ENCODE measurements around the gene NMT1. TPM values are rescaled to one million over a fixed set of nuclear protein-coding genes. Genes with fewer than 3 reads are reported as not detected.
"Not testable (repeated sequence)": the region's sequence is repeated elsewhere in the genome, so short reads cannot be mapped to it uniquely, and the experiment has no call there.

Gene NMT1
- total RNA-seq, 1 donor from 2014 or later: 114 TPM

DNA sequence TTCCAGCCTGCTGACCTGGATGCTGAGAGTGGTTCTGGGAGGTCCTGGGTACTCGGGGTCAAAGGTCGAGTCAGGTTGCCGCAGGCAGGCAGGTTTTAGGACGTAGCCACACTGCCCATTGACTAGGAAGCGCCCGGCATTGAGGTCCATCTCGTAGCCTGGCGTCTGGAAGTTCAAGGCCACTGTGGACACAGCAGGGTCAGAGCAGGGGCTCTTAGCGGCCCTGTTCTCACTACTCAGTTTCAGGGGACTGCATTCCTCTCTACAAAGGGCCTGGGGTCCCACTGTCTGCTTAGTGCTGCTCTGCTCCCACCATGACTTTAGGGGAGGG, 52.3 kb downstream of the NMT1 start:
- ATAC-seq: no peak
- no peak for DNase-seq
- intact Hi-C loops (cut with micrococcal nuclease): no loop called here

DNA sequence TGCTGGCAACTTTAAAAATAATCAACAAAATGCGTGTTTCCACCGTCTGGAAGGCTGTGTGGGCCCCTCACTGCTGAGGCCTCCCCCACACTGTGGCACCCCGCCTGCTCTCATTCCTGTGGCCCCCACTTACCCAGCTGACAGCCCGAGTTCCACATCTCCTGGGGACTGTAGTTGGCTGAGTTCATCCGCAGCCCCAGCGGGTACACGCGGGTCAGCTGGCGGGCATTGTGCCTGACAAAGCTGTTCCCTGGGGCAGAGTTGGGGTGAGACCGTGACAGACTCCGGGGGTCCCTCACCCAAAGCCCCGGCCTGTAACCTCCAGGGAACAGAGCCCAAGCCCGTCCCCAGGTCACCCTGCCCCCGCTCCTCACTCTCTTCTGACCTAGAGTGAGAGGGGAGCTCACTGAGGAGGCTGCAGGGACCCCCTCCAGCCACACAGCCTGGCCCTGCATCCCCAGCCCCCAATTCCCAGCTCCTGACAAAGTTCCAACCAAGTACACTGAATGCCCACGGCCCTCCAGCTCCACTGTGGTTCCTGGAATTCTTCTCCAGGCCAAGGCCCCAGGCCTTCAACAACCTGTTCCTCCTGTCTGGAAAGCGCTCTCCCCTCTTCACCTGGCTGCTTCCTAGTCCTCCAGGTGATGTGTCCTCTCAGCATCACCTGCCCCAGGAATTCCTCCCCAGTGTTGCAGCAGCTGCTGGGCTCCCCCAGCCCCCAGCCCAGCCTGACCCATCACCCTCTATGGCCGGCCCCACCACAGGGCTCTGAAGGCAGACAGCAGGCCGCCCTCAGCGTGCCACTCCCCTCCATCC, 53.2 kb downstream of the NMT1 start:
- ATAC-seq (no peak), DNase-seq (no peak)
- intact Hi-C loops (cut with micrococcal nuclease): no loop called here

DNA sequence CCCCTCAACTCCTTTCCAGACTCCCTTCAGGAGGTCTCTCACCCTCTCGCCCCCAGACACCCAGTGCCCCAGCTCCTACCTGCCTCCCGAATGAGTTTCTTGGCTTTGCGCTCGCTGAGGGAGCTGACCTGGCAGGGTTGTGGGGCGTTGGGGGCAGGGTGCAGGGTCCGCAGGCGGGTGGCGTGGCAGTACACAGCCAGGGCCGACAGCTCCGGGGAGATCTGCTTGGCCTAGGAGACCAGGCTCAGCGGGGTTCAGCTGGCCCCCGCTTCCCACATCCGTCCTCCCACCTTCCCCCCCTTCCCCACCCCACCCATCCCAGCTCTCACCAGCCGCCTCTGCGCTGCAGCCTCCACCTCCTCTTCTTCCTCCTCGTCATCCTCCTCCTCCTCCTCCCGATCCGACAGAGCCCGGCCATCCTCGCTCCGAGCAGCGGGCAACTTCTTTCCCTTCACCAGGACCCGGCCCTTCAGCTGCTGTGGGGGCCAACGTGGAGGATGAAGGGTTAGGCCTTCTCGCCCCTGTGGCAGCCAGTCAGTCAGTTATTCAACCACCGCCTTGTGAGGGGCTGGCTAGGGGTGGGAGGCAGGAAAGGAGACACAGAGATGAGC, 54.0 kb downstream of the NMT1 start:
- intact Hi-C loops (cut with micrococcal nuclease): no loop called here
- no peak for DNase-seq
- no peak for ATAC-seq

DNA sequence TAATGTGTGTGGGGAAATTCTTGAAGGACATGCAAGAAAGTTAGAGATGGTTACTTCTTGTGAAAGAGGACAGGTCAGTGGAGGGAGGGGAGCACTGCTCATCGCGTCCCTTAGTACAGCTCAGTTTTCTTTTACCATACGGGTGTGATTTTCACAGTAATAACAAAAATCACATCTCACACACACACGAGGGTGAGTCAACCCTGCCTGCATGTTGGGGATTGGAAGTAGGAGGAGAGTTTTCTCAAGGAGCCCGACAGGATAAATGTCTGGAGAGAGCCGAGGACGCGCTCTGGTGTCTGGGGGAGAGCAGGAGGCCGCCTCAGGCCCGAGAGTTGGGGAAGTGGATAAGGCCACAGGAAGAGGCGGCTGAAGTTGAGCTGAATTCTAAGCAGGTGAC, 54.8 kb downstream of the NMT1 start:
- intact Hi-C loops (cut with micrococcal nuclease): no loop called here
- no peak for DNase-seq
- no peak for ATAC-seq

DNA sequence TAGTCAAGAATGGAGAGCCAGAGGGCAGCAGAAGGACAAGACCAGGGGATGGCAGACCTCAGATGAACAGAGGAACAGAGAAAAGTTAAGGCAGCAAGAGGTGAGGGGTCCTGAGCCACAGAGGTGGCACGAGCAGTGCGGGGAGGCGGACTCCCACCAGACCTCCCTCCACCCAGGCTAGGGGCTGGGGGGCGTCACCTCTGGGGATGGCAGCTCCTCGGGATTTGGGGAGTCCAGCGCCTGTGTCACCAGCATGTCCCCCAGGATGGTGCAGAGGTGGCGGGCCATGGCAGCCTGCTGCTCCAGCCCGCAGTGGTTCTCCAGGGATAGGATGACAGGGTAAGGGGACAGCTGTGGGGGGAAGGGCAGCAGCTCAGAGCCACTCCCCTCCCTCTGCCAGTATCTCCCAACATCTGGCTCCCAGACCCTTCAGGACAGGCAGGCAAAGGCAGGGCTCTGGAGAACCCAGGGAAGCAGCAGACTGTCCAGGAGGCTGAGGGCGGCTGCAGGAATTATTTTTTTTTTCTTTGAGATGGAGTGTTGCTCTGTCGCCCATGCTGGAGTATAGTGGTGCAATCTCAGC, 55.4 kb downstream of the NMT1 start:
- intact Hi-C loops (cut with micrococcal nuclease): no loop called here
- no peak for DNase-seq
- no peak for ATAC-seq

DNA sequence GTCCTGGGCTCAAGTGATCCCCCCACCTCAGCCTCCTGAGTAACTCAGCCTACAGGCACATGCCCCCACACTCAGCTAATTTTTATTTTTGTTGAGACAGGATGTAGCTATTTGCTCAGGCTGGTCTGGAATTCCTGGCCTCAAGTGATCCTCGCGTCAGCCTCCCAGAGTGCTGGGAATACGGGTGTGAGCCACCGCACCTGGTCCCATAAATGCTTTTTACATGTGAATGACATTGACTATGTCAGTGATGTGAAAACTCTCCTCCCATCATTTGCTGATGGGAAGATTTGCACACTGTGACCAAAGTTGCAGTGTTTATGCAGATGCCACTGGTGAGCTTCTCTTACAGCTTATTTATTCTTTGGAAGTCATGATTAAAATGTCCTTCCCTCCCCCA, 56.2 kb downstream of the NMT1 start:
- no peak for DNase-seq
- ATAC-seq: no peak
- intact Hi-C loops (cut with micrococcal nuclease): no loop called here

DNA sequence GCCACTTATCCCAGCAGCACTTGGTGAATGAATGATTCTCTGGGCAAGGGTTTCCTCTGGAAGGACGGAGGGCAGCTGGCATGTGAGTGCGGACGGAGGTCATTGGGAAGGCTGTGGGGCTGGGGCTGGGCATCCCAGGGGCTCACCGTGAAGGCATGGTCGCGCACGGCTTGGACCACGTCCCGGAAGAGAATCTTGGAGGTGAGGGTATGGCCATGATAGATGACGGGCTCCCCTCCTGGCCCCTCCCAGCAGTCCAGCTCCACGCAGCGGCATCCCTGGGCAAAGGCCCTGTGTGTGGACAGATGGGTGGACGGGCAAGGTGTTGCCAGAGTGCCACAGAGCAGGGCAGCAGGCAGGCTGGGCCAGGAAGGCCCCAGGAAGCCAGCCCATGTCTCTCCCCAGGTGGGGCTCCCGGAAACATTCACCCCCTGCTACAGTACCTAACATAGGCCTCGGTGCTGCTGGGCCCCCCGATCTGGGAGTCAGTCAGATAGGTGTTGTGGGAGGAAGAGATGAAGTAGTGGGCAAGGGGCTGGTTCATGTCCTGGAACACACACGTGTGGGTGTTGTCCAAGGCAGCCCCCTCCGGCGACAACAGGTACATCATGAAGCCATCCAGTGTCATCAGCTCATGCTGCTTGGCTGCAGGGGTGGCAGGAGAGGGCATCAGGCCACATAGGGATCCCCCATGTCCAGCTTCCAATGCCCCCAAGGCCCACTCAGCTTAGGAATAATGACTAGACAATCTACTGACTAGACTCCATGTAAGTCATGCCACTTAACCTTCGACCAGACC, 56.9 kb downstream of the NMT1 start:
- ATAC-seq (no peak), DNase-seq (no peak)
- intact Hi-C loops (cut with micrococcal nuclease): no loop called here

DNA sequence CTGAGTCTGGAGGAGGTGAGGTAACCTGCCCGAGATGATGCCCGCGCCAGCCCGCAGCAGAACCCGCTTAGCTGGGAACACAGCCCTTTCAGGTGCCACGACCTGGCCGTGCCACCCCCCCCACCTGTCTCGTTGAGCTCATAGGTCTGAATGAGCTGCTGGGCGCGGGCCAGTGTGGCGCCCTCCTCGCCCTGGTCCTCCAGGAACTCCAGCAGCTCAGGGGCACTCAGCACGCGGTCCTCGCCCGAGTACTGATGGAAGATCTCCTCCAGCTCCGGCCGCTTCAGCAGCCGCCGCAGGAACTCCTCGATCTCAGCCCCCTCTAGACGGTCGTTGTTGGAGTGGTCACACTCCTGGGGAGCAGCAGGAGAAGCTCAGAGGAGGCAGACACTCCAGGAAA, 57.6 kb downstream of the NMT1 start:
- no peak for DNase-seq
- ATAC-seq: no peak
- intact Hi-C loops (cut with micrococcal nuclease): no loop called here

DNA sequence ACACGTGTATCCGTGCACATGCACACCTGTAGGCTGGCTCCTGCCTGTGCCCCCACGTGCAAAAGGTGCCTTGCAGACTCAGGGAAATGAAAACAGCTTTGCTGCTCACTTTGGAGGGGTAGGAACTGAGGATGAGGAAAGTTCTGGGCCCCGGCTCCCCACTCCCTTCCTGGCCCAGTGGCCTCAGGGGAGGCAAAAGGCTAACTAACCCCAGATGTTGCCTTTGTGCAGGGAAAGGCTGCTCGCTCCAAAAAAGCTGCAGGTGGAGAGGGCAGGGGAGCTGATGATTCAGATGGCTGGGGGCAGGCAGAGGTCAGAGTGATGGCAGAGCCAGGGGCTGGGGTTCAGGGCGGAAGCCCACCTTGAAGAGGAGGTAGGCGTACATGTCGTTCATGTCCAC, 58.8 kb downstream of the NMT1 start:
- intact Hi-C loops (cut with micrococcal nuclease): no loop called here
- ATAC-seq: no peak
- no peak for DNase-seq

DNA sequence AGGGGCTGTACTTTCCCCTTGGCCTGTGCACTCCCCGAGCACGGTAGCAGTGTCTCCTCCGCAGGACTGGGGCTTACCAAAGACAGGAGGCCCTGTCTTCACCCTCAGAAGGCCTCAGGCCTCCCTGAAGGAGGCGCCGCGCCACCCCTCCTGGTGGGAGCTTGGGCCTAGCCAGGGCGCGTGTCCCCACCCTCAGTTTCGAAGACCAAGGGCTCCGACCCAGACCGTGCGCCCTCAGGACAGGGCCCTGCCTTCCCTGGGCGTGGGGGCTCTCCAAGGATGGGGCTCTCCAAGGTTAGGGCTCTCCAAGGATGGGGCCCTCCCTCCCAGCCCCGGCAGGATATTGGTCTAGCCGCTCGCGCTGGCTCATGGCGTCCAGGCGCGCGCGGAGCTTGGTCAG, 59.4 kb downstream of the NMT1 start:
- intact Hi-C loops (cut with micrococcal nuclease): no loop called here
- no peak for DNase-seq

DNA sequence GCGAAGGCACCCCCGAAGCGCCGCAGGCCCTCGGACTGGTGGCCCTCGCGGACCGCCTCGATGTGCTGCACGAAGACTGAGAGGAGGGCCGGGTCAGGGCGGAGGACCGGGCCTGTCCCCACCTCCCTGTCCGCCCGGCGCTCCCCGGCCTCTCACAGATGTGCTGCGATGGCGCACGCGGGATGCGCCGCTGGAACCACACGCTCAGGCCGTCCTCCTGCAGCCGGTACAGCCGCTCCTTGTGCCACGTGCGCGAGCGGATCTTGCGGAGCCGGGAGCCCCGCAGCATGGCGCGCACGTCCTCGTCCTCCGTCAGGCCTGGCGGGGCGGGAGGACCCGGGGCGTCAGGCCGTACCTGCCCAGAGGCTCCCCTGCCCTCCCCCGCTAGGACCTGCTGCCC, 59.9 kb downstream of the NMT1 start:
- DNase-seq (no peak), ATAC-seq (no peak)
- intact Hi-C loops (cut with micrococcal nuclease): no loop called here

More for the DNA sequence above, 59.4 kb downstream of the NMT1 start:
- no peak for ATAC-seq

DNA sequence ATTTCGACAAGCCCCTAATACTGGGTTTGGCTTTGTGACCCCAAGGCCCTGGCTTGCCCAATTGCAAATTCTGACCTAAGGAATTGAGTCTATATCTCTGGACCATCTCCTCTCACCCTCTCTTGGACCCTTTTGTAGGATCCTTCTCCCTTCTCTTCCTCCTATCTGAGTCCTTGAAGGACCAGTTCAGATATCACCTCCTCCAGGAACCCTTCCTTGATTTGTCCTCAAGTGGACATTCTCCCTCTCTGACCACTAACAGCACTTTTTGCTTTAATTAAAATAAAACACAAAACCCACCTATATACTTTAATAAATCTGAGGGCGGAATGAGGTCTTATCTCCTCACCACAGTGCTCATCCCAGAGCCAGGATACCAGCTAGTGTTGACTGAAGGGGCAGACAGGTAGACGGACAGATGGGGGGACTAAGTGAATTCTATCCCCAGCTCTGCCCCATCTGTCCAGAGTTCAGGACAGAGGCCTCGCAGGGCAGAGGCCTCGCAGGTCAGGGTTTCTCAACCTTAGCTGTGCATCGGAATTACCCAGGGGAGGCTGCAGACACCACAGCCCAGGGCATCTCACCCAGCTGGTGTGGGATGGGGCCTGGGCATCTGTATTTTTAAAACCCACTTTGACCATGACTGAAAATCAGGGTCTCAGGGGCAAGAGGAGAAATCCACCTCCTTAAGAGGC, 62.1 kb downstream of the NMT1 start:
- no peak for ATAC-seq
- DNase-seq: no peak
- intact Hi-C loops (cut with micrococcal nuclease): no loop called here

DNA sequence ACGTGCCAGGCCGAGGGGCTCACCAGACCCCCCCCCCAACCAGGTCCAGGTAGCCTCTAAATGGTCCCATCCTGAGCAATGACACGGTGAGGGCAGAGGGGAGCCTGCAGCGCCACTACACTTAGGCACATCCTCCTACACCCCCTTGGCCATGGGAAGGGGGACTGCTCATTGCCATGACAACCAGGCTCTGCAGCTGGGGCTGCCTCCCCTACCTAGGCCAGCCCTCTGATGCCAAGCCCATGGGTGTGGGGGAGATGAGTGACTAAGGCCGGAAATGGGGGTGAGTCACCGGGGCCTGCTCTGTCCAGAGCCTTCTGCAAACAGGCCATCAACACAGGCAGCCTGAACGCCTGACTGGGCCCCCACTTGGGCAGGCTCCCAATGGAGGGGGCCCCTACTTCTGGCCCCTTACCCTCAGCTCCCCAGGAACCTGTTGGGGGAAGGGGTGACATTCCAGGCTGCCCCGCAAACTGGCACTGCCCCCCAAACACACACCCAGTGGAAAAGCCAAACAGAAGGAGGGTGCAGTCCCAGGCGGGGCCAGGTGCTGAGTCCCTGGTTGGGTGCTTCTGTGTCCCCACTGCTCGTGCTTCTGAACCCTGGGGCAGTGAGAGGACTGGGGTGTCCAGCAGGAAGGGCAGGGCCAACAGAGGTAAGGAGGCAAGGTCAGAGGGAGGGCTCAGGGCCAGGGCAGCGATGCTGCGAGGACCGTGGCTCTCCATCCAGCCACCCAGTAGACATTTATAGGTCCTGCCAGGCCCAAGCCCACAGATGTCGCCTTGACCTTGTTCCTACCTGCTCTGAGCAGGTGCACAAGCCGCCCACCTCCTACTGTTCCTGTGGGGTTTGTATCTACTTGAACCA, 63.0 kb downstream of the NMT1 start:
- ATAC-seq: peak; percentile 17
- intact Hi-C loops (cut with micrococcal nuclease): no loop called here

DNA sequence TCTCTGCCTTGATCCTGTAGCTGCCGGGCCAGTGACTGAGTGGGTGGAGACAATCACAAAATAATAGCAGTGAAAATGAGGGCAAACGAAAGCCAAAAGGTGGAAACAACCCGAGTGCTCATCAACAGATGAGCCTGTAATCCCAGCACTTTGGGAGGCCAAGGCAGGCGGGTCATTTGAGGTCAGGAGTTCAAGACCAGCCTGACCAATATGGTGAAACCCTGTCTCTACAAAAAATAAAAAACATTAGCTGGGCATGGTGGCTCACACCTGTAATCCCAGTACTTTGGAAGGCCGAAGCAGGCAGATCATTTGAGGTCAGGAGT, 63.6 kb downstream of the NMT1 start:
- intact Hi-C loops (cut with micrococcal nuclease); ATAC-seq; DNase-seq: not testable (repeated sequence)

More for the DNA sequence above, 63.0 kb downstream of the NMT1 start:
- DNase-seq: peak; percentile 61

DNA sequence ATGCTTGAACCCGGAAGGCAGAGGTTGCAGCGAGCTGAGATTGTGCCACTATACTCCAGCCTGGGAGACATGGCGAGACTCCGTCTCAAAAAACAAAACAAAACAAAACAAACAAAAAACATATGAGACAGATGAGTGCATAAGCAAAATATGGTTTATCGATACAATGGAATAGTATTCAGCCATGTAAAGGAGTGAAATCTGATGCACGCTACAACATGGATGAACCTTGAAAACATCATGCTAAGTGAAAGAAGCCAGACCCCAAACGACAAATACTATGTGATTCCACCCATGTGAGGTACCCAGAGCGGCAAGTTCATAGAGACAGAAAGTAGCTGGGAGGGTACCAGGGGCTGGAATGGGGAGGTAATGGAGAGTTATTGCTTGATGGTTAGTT, 64.4 kb downstream of the NMT1 start:
- intact Hi-C loops (cut with micrococcal nuclease): no loop called here
- no peak for DNase-seq
- ATAC-seq: no peak

DNA sequence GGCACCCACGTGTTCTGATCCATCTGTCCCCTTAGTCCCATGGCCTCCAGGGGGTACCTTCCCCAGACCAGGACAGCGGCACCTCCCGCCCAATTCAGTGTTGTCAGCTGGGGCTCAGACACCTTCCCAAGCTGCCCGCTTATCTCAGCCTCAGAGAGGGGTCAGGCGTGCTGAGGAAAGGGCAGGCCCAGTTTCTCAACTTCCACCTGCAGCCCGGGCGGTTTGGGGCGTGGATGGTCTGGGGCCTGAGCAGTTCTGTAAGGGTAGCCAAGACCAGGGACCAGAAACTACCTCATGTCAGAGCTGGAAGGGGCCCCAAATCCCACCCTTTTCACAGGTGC, 66.1 kb downstream of the NMT1 start:
- ATAC-seq (peak; percentile 5), DNase-seq (peak; percentile 45)
- intact Hi-C loops (cut with micrococcal nuclease): no loop called here

DNA sequence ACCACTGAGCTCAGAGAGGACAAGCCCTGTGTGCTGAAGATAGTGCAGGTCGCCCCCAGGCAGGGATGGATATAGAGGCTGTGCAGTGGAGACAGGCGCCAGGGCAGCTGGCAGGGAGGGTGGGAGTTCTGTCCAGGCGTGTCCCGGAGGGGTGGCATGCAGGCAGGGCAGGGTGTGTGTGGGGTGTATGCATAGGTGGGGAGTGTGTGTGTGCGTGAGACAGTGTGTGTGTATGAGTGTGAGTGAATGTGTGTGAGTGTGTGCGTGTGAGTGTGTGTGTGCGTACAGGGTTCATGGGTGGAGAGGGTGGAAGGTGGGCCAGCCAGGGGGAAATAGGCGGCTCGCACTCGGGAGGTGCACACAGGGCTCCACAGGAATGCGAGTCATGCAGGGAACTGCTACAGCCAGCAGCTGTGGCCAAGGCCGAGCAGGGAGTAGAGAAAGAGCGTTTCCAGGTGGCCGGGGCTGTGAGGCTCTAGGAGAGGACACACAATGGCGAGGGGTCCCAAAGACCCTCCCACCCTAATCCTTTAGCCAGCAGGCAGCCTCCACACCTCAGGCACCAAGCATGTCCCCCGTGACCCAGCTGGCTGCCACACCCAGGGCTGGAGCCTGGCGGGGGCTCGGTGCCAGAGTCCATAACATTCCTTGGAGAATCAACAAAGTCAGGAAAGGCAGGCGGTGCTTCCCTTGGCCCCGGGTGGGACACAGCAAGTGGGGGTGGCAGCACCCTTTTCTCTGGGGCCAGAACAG, 66.6 kb downstream of the NMT1 start:
- DNase-seq (peak; percentile 80), ATAC-seq (peak; percentile 28)
- intact Hi-C loops (cut with micrococcal nuclease): no loop called here

DNA sequence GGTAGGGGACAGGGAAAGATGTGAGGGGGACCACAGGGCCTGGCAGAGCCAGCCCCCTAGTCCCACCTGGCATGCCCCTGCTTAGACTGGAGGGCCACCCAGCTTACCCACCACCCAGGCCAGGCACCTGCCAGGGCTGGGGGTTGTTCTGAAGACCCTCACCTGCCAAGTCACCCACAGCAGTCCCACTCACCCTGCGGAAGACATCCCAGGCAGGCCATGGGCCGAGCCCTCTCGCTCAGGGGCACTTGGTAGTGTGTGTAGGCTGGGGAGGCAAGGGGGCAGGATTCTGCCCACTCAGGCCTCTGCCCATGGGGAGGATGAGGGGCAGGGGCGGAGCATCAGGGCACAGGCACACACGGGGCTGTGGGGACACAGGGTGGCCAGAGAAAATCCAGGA, 67.2 kb downstream of the NMT1 start:
- ATAC-seq (no peak), DNase-seq (peak; percentile 29)
- intact Hi-C loops (cut with micrococcal nuclease): no loop called here

All from left ventricle myocardium superior (tissue), 1 donor.